Keratinocyte (primary cell): ENCODE results near the gene CEP63. TPM values are rescaled to one million over a fixed set of nuclear protein-coding genes. Genes with fewer than 3 reads are reported as not detected.

Experiments
- DNase-seq: peaks from one replicate; pipeline ENCODE4 v3.0.0-alpha.2; 2011; ENCODE audit warnings: low read depth, missing footprints, low spot score
- FAIRE-seq: peaks from 2 replicates; lab custom pipeline; 2011; peaks lifted over from hg19 to GRCh38; lab: Jason Lieb, UNC
- H2AFZ ChIP-seq: 2 replicates; pipeline ENCODE4 v1.6.0; 2012; ENCODE audit warnings: low read length, control low read depth, inconsistent platforms; ENCODE audit not compliant: control insufficient read depth
- H3K27ac ChIP-seq: 2 replicates; pipeline ENCODE4 v1.5.1; 2011; ENCODE audit warnings: low read length; ENCODE audit not compliant: control insufficient read depth, insufficient read depth
- H3K27me3 ChIP-seq: 3 replicates; pipeline ENCODE4 v1.6.0; 2011; ENCODE audit warnings: low read length; ENCODE audit not compliant: control insufficient read depth, insufficient read depth; ENCODE audit errors: extremely low read depth
- H3K36me3 ChIP-seq, 2 experiments: 2 replicates in 1 of 2; 3 replicates in 1 of 2; pipeline ENCODE4 v1.5.1; 2011; ENCODE audit warnings: low read length in 2 of 2, mild to moderate bottlenecking in 1 of 2; ENCODE audit not compliant: control insufficient read depth in 2 of 2, insufficient read depth in 2 of 2; ENCODE audit errors: extremely low read depth in 1 of 2
- H3K4me1 ChIP-seq: 3 replicates; pipeline ENCODE4 v1.5.1; 2011; ENCODE audit warnings: low read length; ENCODE audit not compliant: control insufficient read depth, insufficient read depth; ENCODE audit errors: extremely low read depth
- H3K4me2 ChIP-seq: 3 replicates; pipeline ENCODE4 v1.6.0; 2011; ENCODE audit warnings: low read depth, low read length; ENCODE audit not compliant: control insufficient read depth, insufficient read depth; ENCODE audit errors: extremely low read depth
- H3K4me3 ChIP-seq, 3 experiments: fragments of 200-600 bp in 1 of 3; sonication (generic) in 1 of 3; 2 replicates in 2 of 3; 3 replicates in 1 of 3; pipeline ENCODE4 v1.5.1; 2011 to 2016; ENCODE audit warnings: low read length in 3 of 3, mild to moderate bottlenecking in 3 of 3, control low read depth in 2 of 3, inconsistent platforms in 1 of 3, low read depth in 1 of 3, mixed read lengths in 1 of 3, mixed run types in 1 of 3, moderate library complexity in 1 of 3; ENCODE audit not compliant: control insufficient read depth in 2 of 3, insufficient read depth in 2 of 3; ENCODE audit errors: extremely low read depth in 1 of 3
- H3K79me2 ChIP-seq: 2 replicates; pipeline ENCODE4 v1.6.0; 2012; ENCODE audit warnings: low read length; ENCODE audit not compliant: control insufficient read depth, insufficient read depth
- H3K9ac ChIP-seq: 3 replicates; pipeline ENCODE4 v1.6.0; 2011; ENCODE audit warnings: low read length; ENCODE audit not compliant: control insufficient read depth, insufficient read depth; ENCODE audit errors: extremely low read depth
- H3K9me1 ChIP-seq: 3 replicates; pipeline ENCODE4 v1.6.0; 2011; ENCODE audit warnings: low read length; ENCODE audit not compliant: control insufficient read depth, insufficient read depth; ENCODE audit errors: extremely low read depth
- H3K9me3 ChIP-seq: 2 replicates; pipeline ENCODE4 v1.5.1; 2012; ENCODE audit warnings: low read depth, low read length; ENCODE audit not compliant: control insufficient read depth
- H4K20me1 ChIP-seq: 3 replicates; pipeline ENCODE4 v1.6.0; 2011; ENCODE audit warnings: low read length; ENCODE audit not compliant: control insufficient read depth, insufficient read depth; ENCODE audit errors: extremely low read depth
- EZH2 ChIP-seq: IDR thresholded peaks from one replicate; pipeline ENCODE4 v1.6.1; 2012; ENCODE audit warnings: inconsistent platforms, mild to moderate bottlenecking, low read length, moderate library complexity
- dilution Hi-C: fragments of 300-500 bp; cut with MboI; formaldehyde crosslinking; loops from one replicate; pipeline ENCODE4 v1.7.0; 2020; ENCODE audit warnings: low sequenced_read_pairs; ENCODE audit not compliant: extremely low pct_ligation_motif_present
- polyA plus RNA-seq, 5 experiments: library from polyadenylated mRNA; depleted of rRNA in 3 of 5; stranded (reverse) in 3 of 5; stranded (forward) in 1 of 5; unstranded in 1 of 5; fragments of >200 nt; gene quantifications; 1 replicate in 1 of 5; 2 replicates in 3 of 5; 3 replicates in 1 of 5; pipeline versions ENCODE4 v1.2.1 to v1.2.3, GENCODE V29; 2011 to 2012; ENCODE audit warnings: missing spikeins in 2 of 5, low read depth in 1 of 5, low replicate concordance in 1 of 5
- TF ChIP-seq, protein P1 (sequence below), 3 experiments: IDR thresholded peaks in 1 of 3; conservative IDR thresholded peaks in 1 of 3; optimal IDR thresholded peaks in 1 of 3; 2 replicates in 2 of 3; 3 replicates in 1 of 3; pipeline versions ENCODE3 to v1.5.1; 2011; ENCODE audit warnings: low read length in 3 of 3, mild to moderate bottlenecking in 3 of 3, moderate library complexity in 2 of 3, control low read depth in 1 of 3, inconsistent platforms in 1 of 3; ENCODE audit not compliant: insufficient read depth in 2 of 3; ENCODE audit errors: extremely low read depth in 1 of 3

Gene CEP63
- polyA plus RNA-seq, 1 donor (not counting 4 experiments of a cell fraction or from before 2014, with no cell fraction given), result 10.1 TPM

DNA sequence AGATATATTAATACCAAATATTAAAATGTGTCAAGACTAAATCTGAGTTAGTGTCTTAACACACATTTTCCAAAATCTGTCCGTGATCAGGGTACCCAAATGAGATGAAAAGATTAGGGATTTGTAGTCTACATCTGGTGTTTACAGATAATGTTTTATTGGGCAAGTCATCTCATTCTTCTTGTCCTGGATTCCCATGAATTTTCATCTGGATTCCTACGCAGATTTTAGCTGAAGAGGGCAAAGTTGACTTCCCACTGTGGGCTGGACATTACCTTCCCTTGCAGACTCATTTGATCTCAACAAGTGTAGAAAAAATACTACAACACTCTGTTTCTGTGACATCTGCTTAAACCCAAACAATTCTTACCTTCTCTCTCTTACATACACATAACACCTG is 79.1 kb downstream of the CEP63 start:
- Histone ChIP-seq H3K4me2 (no peak overlapping the region), H3K4me1 (peaks cover 5% of the 10 kb centered on the region), H3K79me2 (no peaks in the 10 kb centered on the region), H3K9ac (no peak overlapping the region), H3K36me3 (peaks cover 0 to 1% of the 10 kb centered on the region in 2 experiments), H2AFZ (no peak overlapping the region), H3K9me3 (no peaks in the 10 kb centered on the region), H3K27ac (no peak overlapping the region), H4K20me1 (no peaks in the 10 kb centered on the region), H3K4me3 (no peak overlapping the region), H3K27me3 (no peaks in the 10 kb centered on the region), H3K9me1 (no peaks in the 10 kb centered on the region)
- no peak for DNase-seq
- FAIRE-seq, result no peak
- TF ChIP-seq, protein P1, sequence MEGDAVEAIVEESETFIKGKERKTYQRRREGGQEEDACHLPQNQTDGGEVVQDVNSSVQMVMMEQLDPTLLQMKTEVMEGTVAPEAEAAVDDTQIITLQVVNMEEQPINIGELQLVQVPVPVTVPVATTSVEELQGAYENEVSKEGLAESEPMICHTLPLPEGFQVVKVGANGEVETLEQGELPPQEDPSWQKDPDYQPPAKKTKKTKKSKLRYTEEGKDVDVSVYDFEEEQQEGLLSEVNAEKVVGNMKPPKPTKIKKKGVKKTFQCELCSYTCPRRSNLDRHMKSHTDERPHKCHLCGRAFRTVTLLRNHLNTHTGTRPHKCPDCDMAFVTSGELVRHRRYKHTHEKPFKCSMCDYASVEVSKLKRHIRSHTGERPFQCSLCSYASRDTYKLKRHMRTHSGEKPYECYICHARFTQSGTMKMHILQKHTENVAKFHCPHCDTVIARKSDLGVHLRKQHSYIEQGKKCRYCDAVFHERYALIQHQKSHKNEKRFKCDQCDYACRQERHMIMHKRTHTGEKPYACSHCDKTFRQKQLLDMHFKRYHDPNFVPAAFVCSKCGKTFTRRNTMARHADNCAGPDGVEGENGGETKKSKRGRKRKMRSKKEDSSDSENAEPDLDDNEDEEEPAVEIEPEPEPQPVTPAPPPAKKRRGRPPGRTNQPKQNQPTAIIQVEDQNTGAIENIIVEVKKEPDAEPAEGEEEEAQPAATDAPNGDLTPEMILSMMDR (optimal IDR thresholded peaks at IDR 0.05 in 1 of 3, IDR thresholded peaks at IDR 0.05 in 1 of 3, conservative IDR thresholded peaks at IDR 0.05 in 1 of 3; ENCODE audit: extremely low read depth in 1 of 3, insufficient read depth in 2 of 3, low read length in 3 of 3), result no peak
- no peak for TF ChIP-seq EZH2
- dilution Hi-C loops, result no loop called here

DNA sequence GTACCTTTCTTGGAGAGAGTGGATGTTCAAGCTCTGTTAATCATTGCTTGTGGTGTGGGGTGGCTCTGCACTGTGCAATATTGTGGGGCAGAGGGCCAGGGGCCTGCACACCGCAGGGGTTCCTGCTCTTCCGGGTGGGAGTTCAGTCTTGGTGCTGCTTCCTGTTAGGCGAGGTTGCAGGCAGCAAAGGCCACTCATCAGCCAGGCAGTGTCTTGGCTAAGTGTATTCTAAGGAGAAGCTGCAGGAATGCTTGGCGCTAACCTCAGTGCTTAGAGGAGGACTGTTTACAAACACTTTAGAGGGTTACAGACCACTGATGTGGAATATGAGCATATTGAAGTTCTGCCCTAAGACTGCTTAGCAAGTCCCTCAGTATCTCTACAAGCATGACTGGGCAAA is 81.7 kb downstream of the CEP63 start:
- H2AFZ ChIP-seq, result no peak overlapping the region
- H3K9me3 ChIP-seq, result no peaks in the 10 kb centered on the region
- no peak overlapping the region for H3K27ac ChIP-seq
- H3K4me3 ChIP-seq, result no peak overlapping the region
- peaks cover 5% of the 10 kb centered on the region for H3K4me1 ChIP-seq
- dilution Hi-C loops, result no loop called here
- no peaks in the 10 kb centered on the region for H3K27me3 ChIP-seq
- no peaks in the 10 kb centered on the region for H3K36me3 ChIP-seq
- no peak overlapping the region for H3K4me2 ChIP-seq
- no peak for FAIRE-seq
- TF ChIP-seq EZH2, result no peak
- TF ChIP-seq, protein P1 (optimal IDR thresholded peaks at IDR 0.05 in 1 of 3, IDR thresholded peaks at IDR 0.05 in 1 of 3, conservative IDR thresholded peaks at IDR 0.05 in 1 of 3; ENCODE audit: extremely low read depth in 1 of 3, insufficient read depth in 2 of 3, low read length in 3 of 3), result no peak
- no peak overlapping the region for H3K9ac ChIP-seq
- H4K20me1 ChIP-seq, result no peaks in the 10 kb centered on the region
- no peak for DNase-seq
- H3K79me2 ChIP-seq, result no peaks in the 10 kb centered on the region
- H3K9me1 ChIP-seq, result no peaks in the 10 kb centered on the region
